ENCODE data around the gene C13orf42. TPM values are rescaled to one million over a fixed set of nuclear protein-coding genes. Genes with fewer than 3 reads are reported as not detected.

The C13orf42 gene
- total and polyA plus RNA-seq, 12 donors = 0.01 TPM; not detected in 11

- intact Hi-C loops (cut with DNase I) = loop anchor here in 2 of 10 donors (5.0 kb wide), 2 partner anchors 70 to 135 kb away; partner anchors contain the start of gene FAM124A (in 1 of the 2)
- H3K27me3 ChIP-seq = peaks cover 0 to 6% (median 0%) of the 10 kb centered on the region in 7 donors
- H3K4me3 ChIP-seq = no peak overlapping the region
- DNase-seq (no peak), ATAC-seq (no peak)
- 79 to 84% methylated on average over 5 of the region's 5 CpGs for WGBS, 2 donors
- no peaks in the 10 kb centered on the region for H3K36me3 ChIP-seq
- TF ChIP-seq CTCF (IDR thresholded peaks at IDR 0.05) = no peak
- no peaks in the 10 kb centered on the region for H3K9me3 ChIP-seq
- H3K4me1 ChIP-seq = peaks cover 0 to 14% (median 0%) of the 10 kb centered on the region in 9 donors
- H3K27ac ChIP-seq = no peak overlapping the region
These were observed 41.6 kb upstream of the C13orf42 start for GRCh38 chr13:51152701-51153100.

- WGBS, 2 donors = 79 to 90% methylated on average over 1 of the region's 1 CpG
- Histone ChIP-seq H3K27ac (no peak overlapping the region), H3K4me1 (peaks cover 0 to 14% (median 0%) of the 10 kb centered on the region in 9 donors), H3K27me3 (peaks cover 0 to 6% (median 0%) of the 10 kb centered on the region in 7 donors), H3K9me3 (no peaks in the 10 kb centered on the region), H3K36me3 (no peaks in the 10 kb centered on the region), H3K4me3 (no peak overlapping the region)
- no peak for TF ChIP-seq CTCF (IDR thresholded peaks at IDR 0.05)
- DNase-seq (no peak), ATAC-seq (no peak)
- intact Hi-C loops (cut with DNase I) = loop anchor here in 3 of 10 donors (2.0 to 5.0 kb wide), 3 partner anchors 71 to 136 kb away; partner anchors contain the start of gene FAM124A (in 1 of the 3)
These were observed 40.4 kb upstream of the C13orf42 start for GRCh38 chr13:51151463-51151862.

GRCh38 chr13:51148952-51149573 lies 38.0 kb upstream of the C13orf42 start:
- H3K27ac ChIP-seq = peak overlapping the region in 2 of 10 donors; percentile 6 to 62
- intact Hi-C loops (cut with DNase I) = loop anchor here in 8 of 10 donors (1.0 to 5.0 kb wide), 3 partner anchors 137 to 138 kb away; no protein-coding TSS in a partner anchor
- peak; percentile 38 to 78 (median 70) for ATAC-seq

More at GRCh38 chr13:51148952-51149573, 38.0 kb upstream of the C13orf42 start:
- DNase-seq = peak in 1 of 2 donors; percentile 21
- Histone ChIP-seq H3K36me3 (no peaks in the 10 kb centered on the region), H3K27me3 (peaks cover 0 to 6% (median 0%) of the 10 kb centered on the region in 7 donors), H3K4me1 (peaks cover 0 to 9% (median 0%) of the 10 kb centered on the region in 9 donors), H3K4me3 (no peak overlapping the region), H3K9me3 (peaks cover 0 to 5% (median 0%) of the 10 kb centered on the region in 11 donors)
- TF ChIP-seq CTCF (IDR thresholded peaks at IDR 0.05) = peak; percentile 35 to 80 (median 64)
- 3 to 5% methylated on average over 4 of the region's 4 CpGs for WGBS, 2 donors

Data from heart right ventricle (tissue), 16 donors.